ENCODE results near the gene ACACA.
"Not testable (repeated sequence)": the region's sequence is repeated elsewhere in the genome, so short reads cannot be mapped to it uniquely, and the experiment has no call there.

ACACA gene

GRCh38 chr17:37164057-37164456, 242.6 kb downstream of the ACACA start:
- DNase-seq: no peak

DNA sequence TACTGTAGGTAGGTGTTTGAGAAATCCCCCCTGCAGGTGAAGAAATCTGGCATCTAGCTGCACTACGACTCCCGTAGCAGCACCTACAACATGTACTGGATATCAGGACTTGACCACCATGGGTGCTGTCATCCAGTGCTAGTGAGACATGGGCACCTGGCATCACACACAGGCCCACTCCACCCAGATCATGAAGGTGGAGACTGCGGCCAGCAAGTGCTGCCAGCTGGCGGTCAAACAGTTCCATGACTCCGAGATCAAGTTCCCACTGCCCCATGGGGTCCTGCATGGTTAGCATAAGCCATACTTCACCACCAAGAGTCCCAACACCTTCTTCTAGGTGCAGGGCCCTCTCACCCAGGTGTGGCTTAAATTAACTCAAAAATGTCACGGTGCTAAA, 243.8 kb downstream of the ACACA start:
- no peak for DNase-seq

DNA sequence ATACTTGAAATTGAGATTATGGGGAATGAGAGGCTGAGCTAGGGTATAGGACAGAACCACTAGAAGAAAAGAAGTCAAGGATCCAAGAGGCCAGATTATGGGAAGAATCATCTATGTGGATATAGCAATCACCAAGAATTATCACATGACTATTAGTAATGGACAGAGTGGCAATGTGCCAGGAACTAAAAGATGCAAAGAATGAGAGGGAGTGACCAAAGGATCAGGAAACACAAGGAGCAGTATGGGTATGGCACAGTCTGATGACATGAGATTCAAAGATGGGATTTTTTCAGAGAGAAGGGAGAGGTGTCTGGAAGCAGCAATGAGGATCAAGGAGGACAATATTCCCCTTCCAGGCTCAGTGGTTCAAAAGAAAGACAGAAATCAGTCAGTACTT, 245.7 kb downstream of the ACACA start:
- DNase-seq: no peak

- DNase-seq: no peak
Observed at GRCh38 chr17:37158290-37158689, 248.3 kb downstream of the ACACA start.

DNA sequence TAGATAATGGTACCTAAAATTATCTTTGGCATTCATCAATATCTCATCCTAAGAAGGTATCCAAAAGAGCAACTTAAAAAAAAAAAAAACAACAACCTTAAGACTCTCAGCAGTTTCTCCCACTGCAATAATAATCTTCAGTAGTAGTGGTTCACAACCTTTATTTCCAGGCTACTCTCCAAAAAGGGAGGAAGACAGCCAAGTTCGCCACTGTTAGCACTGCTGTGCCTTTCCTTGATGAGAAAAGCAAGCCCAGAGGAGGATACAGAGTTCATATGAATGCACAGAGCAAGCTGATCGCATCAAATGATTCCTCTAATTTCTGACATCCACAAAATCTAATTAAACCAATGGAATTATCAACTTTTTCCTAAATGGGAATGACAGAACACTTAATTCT, 258.5 kb downstream of the ACACA start:
- no peak for DNase-seq

- no peak for DNase-seq
Observed at GRCh38 chr17:37147301-37147812, 259.3 kb downstream of the ACACA start.

GRCh38 chr17:37146086-37147064, 260.3 kb downstream of the ACACA start:
- DNase-seq: no peak

DNA sequence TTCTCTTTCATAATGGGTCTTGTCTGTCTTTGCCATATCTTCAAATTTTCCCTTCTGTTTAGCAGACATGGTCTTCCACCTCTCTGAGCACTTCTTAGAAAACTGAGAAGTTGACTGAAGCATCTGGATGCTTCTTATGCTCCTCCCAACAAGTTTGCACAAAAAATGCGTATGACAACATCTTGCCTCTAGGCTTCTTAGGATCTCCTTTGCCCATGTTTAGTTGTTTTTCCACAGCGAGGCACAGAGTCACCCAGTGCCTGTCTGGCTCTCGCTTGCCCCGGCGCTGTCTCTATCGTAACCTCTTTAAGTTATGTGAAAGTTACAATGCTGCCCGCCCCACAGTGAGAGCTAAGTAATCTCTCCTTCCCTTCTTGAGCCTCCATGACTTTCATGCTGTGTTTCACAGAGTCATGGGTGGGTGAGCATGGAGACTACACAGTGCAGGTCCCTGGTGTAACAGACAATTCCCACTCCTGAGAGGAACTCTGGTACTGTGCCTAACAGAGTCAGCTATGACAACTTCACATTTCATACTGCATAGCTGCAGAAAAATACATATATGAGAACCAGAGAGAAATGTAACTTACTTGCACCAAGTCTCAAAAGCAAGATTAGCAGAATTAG, 262.4 kb downstream of the ACACA start:
- DNase-seq: no peak

DNA sequence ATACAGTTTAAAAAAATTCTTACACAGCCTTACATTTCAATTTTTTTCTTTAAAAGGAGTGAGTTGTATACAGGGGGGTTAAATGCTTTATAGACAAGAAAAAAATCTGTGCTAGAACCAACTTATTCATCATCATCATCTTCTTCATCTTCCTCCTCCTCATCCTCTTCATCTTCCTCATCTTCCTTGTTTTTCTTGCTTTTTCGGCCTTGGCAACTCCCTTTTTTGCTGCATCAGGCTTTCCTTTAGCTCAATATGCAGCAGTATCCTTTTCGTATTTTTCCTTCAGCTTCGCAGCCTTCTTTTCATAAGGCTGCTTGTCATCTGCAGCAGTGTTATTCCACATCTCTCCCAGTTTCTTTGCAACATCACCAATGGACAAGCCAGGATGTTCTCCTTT, 263.1 kb downstream of the ACACA start:
- not testable (repeated sequence) for DNase-seq

DNA sequence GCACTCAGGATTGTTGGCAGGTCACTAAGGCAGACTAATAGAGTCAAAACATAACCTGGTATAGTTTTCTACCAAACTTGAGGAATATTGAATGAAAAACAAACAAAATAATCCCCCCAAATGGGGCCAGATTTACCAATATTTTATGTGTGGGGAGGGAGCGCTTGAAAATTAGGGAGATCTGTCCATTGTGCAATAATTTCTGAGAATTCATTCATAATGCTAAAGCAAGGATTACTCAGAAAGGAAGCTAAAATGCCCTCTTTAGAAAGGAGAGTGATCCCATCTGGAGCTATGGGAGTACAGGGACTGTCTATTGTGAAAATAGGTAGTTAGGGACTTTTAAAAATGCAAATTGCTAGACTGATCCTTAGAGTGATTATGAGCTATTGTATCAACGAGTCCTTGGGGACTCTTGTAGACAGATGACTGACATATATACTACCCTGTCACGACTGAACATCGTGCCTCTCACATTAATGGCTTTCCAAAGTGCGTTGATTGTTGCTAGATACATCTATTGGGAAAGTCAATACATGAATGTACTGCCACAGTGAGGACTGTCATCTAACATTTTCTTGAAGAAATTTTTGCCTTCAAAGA, 264.2 kb downstream of the ACACA start:
- DNase-seq: no peak

DNA sequence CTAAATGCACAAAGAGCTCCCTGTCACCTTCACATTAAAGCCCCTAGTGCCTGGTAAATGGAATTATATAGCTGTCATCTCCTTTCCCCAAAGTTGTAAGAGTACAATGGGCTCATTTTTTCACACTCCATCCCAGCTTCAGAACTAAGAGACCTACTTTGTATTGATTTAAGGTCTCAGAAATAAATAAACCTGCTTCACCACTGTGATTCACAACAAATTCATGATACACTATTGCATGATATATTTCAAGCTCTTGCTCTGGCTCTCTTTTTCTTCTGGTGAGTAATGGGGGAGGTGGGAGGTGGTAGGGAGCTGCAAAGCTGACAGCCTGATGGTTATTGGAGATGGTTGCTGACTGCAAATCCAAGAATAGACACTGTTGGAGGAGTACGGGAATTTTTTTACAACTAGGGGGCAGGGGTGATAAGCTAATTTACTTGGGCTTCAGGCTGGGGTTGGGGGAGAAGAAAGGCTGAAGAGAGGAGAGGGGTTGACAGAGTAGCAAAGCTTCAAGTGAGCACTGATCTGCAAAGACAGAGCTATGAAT, 268.0 kb downstream of the ACACA start:
- DNase-seq: no peak

GRCh38 chr17:37137906-37138514, 268.6 kb downstream of the ACACA start:
- DNase-seq: no peak

DNA sequence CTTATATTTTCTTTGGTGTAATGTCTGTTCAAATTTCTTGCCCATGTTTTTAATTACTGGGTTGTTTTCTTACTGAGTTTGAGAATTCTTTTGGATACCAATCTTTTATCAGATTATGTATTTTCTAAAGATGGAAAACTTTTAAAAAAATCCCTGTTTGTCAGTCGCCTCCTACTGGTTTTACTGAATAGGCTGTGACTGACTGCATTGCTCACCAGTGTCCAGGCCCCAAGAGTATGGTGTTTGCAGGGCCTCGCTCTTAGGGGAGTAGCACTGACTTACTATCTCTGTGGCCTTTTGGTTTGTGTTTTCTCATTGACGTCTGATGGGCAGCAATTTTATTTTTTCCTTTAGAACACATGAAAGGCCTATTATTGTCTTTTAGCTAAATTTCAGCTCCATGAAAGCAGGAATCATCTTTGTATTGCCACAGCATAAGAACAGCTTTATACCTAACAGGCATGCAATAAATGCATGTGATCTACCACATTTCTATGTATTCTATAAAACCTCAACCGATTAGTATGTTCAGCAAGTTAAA, 269.5 kb downstream of the ACACA start:
- no peak for DNase-seq

GRCh38 chr17:37135576-37135975, 271.1 kb downstream of the ACACA start:
- DNase-seq: no peak

GRCh38 chr17:37134050-37134449, 272.6 kb downstream of the ACACA start:
- DNase-seq: no peak

DNA sequence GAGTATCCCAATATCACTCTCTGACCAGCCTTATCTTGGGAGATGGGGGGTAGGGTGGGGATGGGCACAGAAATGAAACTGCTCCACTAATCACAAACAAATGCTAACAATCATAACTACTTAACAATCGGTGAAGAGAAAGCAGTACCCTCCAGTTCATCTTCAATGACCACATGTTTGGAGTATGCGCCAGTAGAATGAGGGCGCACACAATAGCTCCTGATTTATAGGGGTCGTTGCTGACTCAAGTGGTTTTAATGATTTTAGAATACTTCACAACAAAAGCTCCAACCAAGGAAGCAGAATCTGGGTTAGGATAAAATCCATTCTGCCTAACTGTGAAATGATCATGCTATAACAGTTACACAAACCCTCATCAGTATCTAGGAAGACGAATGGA, 273.5 kb downstream of the ACACA start:
- DNase-seq: no peak

- DNase-seq: no peak
Observed at GRCh38 chr17:37131669-37132611, 274.7 kb downstream of the ACACA start.

DNA sequence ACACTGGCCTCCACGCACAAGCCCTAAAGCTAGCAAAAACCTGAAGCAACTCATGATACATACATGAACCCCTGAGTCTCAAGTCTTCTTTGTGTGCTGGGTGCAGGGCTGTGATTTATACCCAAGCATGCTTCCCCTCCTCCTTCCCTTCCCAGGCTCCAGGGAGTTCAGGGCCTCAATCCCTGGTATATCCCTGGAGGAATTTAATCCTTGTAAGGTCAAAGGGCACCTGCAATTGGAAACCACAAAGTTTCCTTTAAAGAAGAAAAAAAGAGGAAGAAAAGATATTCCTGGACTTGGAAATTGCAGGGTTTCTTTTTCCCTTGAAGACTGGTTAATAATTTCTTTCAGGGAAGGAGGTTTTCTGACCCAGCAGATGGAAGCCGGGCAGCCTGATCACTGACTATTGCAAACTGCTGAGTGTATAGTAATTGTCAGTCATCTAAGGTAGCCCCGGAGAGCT, 275.6 kb downstream of the ACACA start:
- no peak for DNase-seq

DNA sequence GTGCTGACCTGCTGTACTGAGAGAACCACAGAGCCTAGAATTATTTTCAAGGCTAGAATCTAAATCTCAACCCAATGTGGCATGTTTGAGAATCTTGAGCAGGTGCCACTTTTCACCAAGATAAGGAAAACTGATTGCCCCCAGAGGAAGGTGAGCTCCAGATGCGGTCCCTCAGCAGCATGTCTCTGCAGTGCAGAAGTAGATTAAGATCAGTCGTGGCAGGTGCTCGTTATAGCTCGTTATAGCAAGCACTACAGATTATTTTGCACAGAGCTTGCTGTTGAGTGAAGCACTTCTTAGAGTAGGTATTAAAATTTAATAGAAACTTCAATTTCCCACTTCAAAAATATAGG, 281.8 kb downstream of the ACACA start:
- no peak for DNase-seq

GRCh38 chr17:37123941-37124820, 282.5 kb downstream of the ACACA start:
- no peak for DNase-seq
